Measurements from ENCODE around the gene FARP1. TPM values are rescaled to one million over a fixed set of nuclear protein-coding genes. Genes with fewer than 3 reads are reported as not detected.

The FARP1 gene
- total RNA-seq, 4 donors from 2014 or later: 21.2 to 56.5 (median 35.1) TPM

- 86% methylated on average over 5 of the region's 5 CpGs for WGBS
- intact Hi-C loops (cut with DNase I): loop anchor here (10.0 kb wide), 2 partner anchors 157 to 287 kb away; no protein-coding TSS in a partner anchor
- TF ChIP-seq CTCF (IDR thresholded peaks at IDR 0.05) (no peak), POLR2A (IDR thresholded peaks at IDR 0.05; ENCODE audit: low read depth) (no peak), EP300 (IDR thresholded peaks at IDR 0.05) (no peak), POLR2AphosphoS5 (IDR thresholded peaks at IDR 0.05) (no peak)
These were observed 4.6 kb downstream of the FARP1 start for GRCh38 chr13:98147521-98147920.

GRCh38 chr13:98150832-98151479 is 8.1 kb downstream of the FARP1 start:
- H3K27ac ChIP-seq (replicated peaks in 1 of 4): no peak overlapping the region
- H3K4me1 ChIP-seq: peaks cover 0 to 5% (median 0%) of the 10 kb centered on the region in 4 donors
- no peak overlapping the region for H3K4me3 ChIP-seq
- no peak for TF ChIP-seq EP300 (IDR thresholded peaks at IDR 0.05)
- no peak for TF ChIP-seq CTCF (IDR thresholded peaks at IDR 0.05)
- no peak for TF ChIP-seq POLR2A (IDR thresholded peaks at IDR 0.05; ENCODE audit: low read depth)
- TF ChIP-seq POLR2AphosphoS5 (IDR thresholded peaks at IDR 0.05): no peak
- intact Hi-C loops (cut with DNase I): no loop called here
- no peak for DNase-seq (ENCODE audit: extremely low spot score)
- H3K9me3 ChIP-seq: no peaks in the 10 kb centered on the region
- WGBS: 95% methylated on average over 8 of the region's 8 CpGs
- no peaks in the 10 kb centered on the region for H3K27me3 ChIP-seq
- no peaks in the 10 kb centered on the region for H3K36me3 ChIP-seq

More at GRCh38 chr13:98147521-98147920, 4.6 kb downstream of the FARP1 start:
- Histone ChIP-seq H3K27ac (replicated peaks in 1 of 4) (no peak overlapping the region), H3K4me1 (peaks cover 15 to 24% (median 21%) of the 10 kb centered on the region in 4 donors), H3K9me3 (no peaks in the 10 kb centered on the region), H3K36me3 (no peaks in the 10 kb centered on the region), H3K4me3 (no peak overlapping the region), H3K27me3 (no peaks in the 10 kb centered on the region)
- DNase-seq (ENCODE audit: extremely low spot score): no peak

- Histone ChIP-seq H3K4me1 (peaks cover 0 to 12% (median 3%) of the 10 kb centered on the region in 4 donors), H3K4me3 (no peak overlapping the region), H3K36me3 (no peaks in the 10 kb centered on the region), H3K27me3 (no peaks in the 10 kb centered on the region), H3K27ac (replicated peaks in 1 of 4) (no peak overlapping the region), H3K9me3 (no peaks in the 10 kb centered on the region)
- WGBS: 73% methylated on average over 4 of the region's 5 CpGs
- intact Hi-C loops (cut with DNase I): no loop called here
- TF ChIP-seq POLR2AphosphoS5 (IDR thresholded peaks at IDR 0.05) (no peak), POLR2A (IDR thresholded peaks at IDR 0.05; ENCODE audit: low read depth) (no peak), CTCF (IDR thresholded peaks at IDR 0.05) (no peak), EP300 (IDR thresholded peaks at IDR 0.05) (no peak)
- DNase-seq (ENCODE audit: extremely low spot score): peak; percentile 37
These were observed 12.7 kb downstream of the FARP1 start for GRCh38 chr13:98155475-98156109.

GRCh38 chr13:98156259-98156658 is 13.4 kb downstream of the FARP1 start:
- H3K4me3 ChIP-seq: no peak overlapping the region
- 76% methylated on average over 2 of the region's 2 CpGs for WGBS
- TF ChIP-seq CTCF (IDR thresholded peaks at IDR 0.05) (no peak), EP300 (IDR thresholded peaks at IDR 0.05) (no peak), POLR2A (IDR thresholded peaks at IDR 0.05; ENCODE audit: low read depth) (no peak), POLR2AphosphoS5 (IDR thresholded peaks at IDR 0.05) (no peak)
- intact Hi-C loops (cut with DNase I): no loop called here
- no peak for DNase-seq (ENCODE audit: extremely low spot score)
- no peaks in the 10 kb centered on the region for H3K9me3 ChIP-seq
- H3K27ac ChIP-seq (replicated peaks in 1 of 4): no peak overlapping the region
- no peaks in the 10 kb centered on the region for H3K27me3 ChIP-seq
- no peaks in the 10 kb centered on the region for H3K36me3 ChIP-seq
- peaks cover 0 to 12% (median 3%) of the 10 kb centered on the region in 4 donors for H3K4me1 ChIP-seq

Data from esophagus muscularis mucosa (tissue), 4 donors.